Large intestine (tissue), 3 donors: ENCODE data around the gene SOCS6. TPM values are rescaled to one million over a fixed set of nuclear protein-coding genes. Genes with fewer than 3 reads are reported as not detected.
"Not testable (repeated sequence)": the region's sequence is repeated elsewhere in the genome, so short reads cannot be mapped to it uniquely, and the experiment has no call there.

Experiments
- DNase-seq, 2 donors: peaks; one replicate each; pipeline versions ENCODE4 v3.0.0 to v3.0.0-alpha.2; 2013
- H3K27ac ChIP-seq: one replicate; pipeline ENCODE4 v1.5.1; 2013; ENCODE audit warnings: low read length
- H3K27me3 ChIP-seq: 2 replicates; pipeline ENCODE4 v1.6.1; 2013; ENCODE audit warnings: low read length; ENCODE audit not compliant: control insufficient read depth, insufficient read depth
- H3K36me3 ChIP-seq: 2 replicates; pipeline ENCODE4 v1.6.1; 2013; ENCODE audit warnings: low read length; ENCODE audit not compliant: control insufficient read depth, insufficient read depth
- H3K4me1 ChIP-seq: one replicate; pipeline ENCODE4 v1.6.1; 2013; ENCODE audit warnings: low read length; ENCODE audit not compliant: control insufficient read depth, insufficient read depth
- H3K4me3 ChIP-seq: one replicate; pipeline ENCODE4 v1.5.1; 2013; ENCODE audit warnings: low read length
- H3K9me3 ChIP-seq: one replicate; pipeline ENCODE4 v1.6.1; 2013; ENCODE audit warnings: mild to moderate bottlenecking, low read depth, low read length, moderate library complexity; ENCODE audit not compliant: control insufficient read depth
- WGBS: methylation state at CpG from one replicate; pipeline ENCODE4 v1.1.5; 2013; ENCODE audit warnings: low lambda C conversion rate; ENCODE audit not compliant: insufficient coverage; 5-methylcytosine and 5-hydroxymethylcytosine counted together
- polyA plus RNA-seq: library from polyadenylated mRNA; unstranded; fragments of 120-200 nt; gene quantifications from one replicate; pipeline ENCODE4 v1.2.1, GENCODE V29; 2013

The SOCS6 gene
- polyA plus RNA-seq, 1 donor = 37.3 TPM

GRCh38 chr18:70334264-70334663 is 45.4 kb downstream of the SOCS6 start:
- Histone ChIP-seq H3K4me1 (no peaks in the 10 kb centered on the region), H3K9me3 (peaks cover 4% of the 10 kb centered on the region), H3K27ac (no peak overlapping the region), H3K4me3 (no peak overlapping the region), H3K36me3 (peaks cover 6% of the 10 kb centered on the region), H3K27me3 (no peaks in the 10 kb centered on the region)
- no peak for DNase-seq
- WGBS = no CpG with 5 or more reads among the region's 1 CpG

GRCh38 chr18:70334728-70335329 is 46.0 kb downstream of the SOCS6 start:
- 100% methylated on average over 1 of the region's 5 CpGs for WGBS
- Histone ChIP-seq H3K27ac (no peak overlapping the region), H3K27me3 (no peaks in the 10 kb centered on the region), H3K4me1 (no peaks in the 10 kb centered on the region), H3K4me3 (no peak overlapping the region), H3K9me3 (peaks cover 4% of the 10 kb centered on the region), H3K36me3 (peaks cover 9% of the 10 kb centered on the region)
- DNase-seq = no peak

DNA sequence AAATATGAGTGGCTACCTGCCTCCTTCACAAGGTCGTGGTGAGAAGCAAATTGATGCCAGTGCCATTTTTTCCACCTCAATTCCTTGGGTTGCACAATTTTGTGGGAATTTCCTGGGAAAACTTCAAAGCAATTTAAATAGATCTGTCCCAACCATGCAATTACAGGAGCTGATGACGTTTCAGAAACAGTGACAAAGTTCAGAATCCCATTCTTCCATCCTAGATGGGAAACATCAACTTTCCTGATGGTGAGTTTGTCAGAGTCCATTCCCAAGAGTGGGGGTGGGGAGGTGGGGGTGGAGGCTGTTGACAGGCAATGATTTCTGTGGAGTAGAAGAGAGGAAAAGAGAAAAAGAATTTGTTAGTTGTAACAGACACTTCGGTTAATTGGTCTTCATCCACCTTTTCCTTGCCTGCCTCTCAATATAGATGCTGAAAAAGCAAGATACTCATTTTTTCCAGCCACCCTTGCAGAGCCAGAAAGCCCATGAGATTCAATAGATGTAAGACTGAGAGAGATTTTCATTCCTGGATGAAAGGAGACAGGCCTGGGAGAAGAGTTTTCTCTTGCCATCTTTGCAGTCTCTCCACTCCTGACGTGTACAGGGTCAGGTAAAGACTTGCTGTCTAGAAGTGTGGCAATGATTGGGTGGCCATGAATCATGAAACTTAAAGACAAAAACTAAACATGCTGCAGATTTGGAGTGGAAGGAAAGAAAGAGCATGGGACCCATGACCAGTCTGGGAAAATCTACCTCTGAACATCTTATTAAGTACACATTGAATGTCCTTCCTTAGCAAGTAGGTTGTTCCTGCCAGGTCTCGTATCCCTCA is 47.3 kb downstream of the SOCS6 start:
- no CpG with 5 or more reads among the region's 5 CpGs for WGBS
- no peak overlapping the region for H3K27ac ChIP-seq
- H3K9me3 ChIP-seq = peaks cover 4% of the 10 kb centered on the region
- H3K4me3 ChIP-seq = no peak overlapping the region
- peaks cover 10% of the 10 kb centered on the region for H3K36me3 ChIP-seq
- no peaks in the 10 kb centered on the region for H3K27me3 ChIP-seq
- no peak for DNase-seq
- no peaks in the 10 kb centered on the region for H3K4me1 ChIP-seq

- peak overlapping the region; percentile 73 for H3K27ac ChIP-seq
These were observed 48.5 kb downstream of the SOCS6 start for GRCh38 chr18:70337139-70337972.

GRCh38 chr18:70338890-70339289 is 50.0 kb downstream of the SOCS6 start:
- DNase-seq = no peak
- peaks cover 4% of the 10 kb centered on the region for H3K9me3 ChIP-seq

More at GRCh38 chr18:70337139-70337972, 48.5 kb downstream of the SOCS6 start:
- no peak overlapping the region for H3K4me3 ChIP-seq
- H3K27me3 ChIP-seq = no peaks in the 10 kb centered on the region
- DNase-seq = peak; percentile 47 to 64
- peaks cover 4% of the 10 kb centered on the region for H3K9me3 ChIP-seq
- H3K36me3 ChIP-seq = peaks cover 12% of the 10 kb centered on the region
- H3K4me1 ChIP-seq = no peaks in the 10 kb centered on the region
- WGBS = 78% methylated on average over 2 of the region's 4 CpGs

DNA sequence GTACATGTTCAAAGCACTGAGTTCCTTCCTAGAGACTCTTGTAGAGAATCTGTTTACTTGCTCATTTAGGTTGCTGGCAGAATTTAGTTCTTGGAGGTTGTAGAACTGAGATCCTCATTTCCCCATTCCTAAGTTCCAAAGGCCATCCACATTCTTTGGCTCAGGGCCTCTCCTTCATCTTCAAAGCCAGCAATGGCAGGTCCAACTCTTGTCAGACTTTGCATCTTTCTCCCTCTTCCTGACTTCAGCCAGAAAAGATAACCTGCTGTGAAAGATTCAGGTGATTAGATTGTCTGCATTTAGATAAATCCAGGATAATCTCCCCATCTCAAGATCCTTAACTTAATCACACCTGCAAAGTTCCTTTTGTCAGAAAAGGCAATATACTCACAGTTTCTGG is 51.1 kb downstream of the SOCS6 start:
- Histone ChIP-seq H3K27me3 (no peaks in the 10 kb centered on the region), H3K9me3 (peaks cover under 1% of the 10 kb centered on the region), H3K36me3 (peaks cover 12% of the 10 kb centered on the region), H3K4me3 (no peak overlapping the region), H3K4me1 (no peaks in the 10 kb centered on the region), H3K27ac (peak overlapping the region; percentile 15)
- DNase-seq = no peak

More at GRCh38 chr18:70338890-70339289, 50.0 kb downstream of the SOCS6 start:
- H3K27me3 ChIP-seq = no peaks in the 10 kb centered on the region
- H3K27ac ChIP-seq = no peak overlapping the region
- H3K36me3 ChIP-seq = peaks cover 12% of the 10 kb centered on the region
- H3K4me1 ChIP-seq = no peaks in the 10 kb centered on the region
- no peak overlapping the region for H3K4me3 ChIP-seq

DNA sequence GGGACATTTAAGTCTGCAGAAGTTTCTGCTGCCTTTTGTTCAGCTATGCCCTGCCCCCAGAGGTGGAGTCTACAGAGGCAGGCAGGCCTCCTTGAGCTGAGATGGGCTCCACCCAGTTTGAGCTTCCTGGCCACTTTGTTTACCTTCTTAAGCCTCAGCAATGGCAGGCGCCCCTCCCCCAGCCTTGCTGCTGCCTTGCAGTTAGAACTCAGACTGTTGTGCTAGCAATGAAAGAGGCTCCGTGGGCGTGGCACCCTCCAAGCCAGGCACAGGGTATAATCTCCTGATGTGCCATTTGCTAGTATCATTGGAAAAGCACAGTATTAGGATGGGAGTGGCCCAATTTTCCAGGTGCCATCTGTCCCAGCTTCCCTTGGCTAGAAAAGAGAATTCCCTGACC is 59.6 kb downstream of the SOCS6 start:
- WGBS = no CpG with 5 or more reads among the region's 3 CpGs
- not testable (repeated sequence) for H3K36me3 ChIP-seq, H3K27ac ChIP-seq, H3K4me1 ChIP-seq, H3K9me3 ChIP-seq, H3K4me3 ChIP-seq, H3K27me3 ChIP-seq, DNase-seq

DNA sequence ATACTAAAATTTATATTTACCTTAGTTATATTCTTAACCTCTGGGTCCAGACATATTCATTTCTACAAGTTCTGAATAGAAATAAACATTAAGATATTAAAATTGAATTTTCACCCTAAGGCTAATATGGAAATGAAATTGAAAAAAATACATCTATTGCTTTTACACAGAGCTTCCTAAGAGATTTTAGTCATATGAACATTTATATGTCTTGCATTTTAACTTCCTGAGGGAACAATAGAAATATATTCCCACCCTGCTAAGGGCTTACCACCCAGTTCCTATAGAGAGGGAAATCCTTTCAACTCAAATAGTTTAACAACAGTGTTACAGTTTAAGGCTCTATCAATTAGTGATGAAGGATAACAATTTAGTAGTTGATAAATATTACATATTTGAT is 60.5 kb downstream of the SOCS6 start:
- no peaks in the 10 kb centered on the region for H3K4me1 ChIP-seq

GRCh38 chr18:70354080-70354479 is 65.2 kb downstream of the SOCS6 start:
- Histone ChIP-seq H3K27me3 (no peaks in the 10 kb centered on the region), H3K9me3 (peaks cover 8% of the 10 kb centered on the region), H3K4me1 (no peaks in the 10 kb centered on the region), H3K36me3 (peaks cover 5% of the 10 kb centered on the region), H3K27ac (no peak overlapping the region), H3K4me3 (no peak overlapping the region)
- DNase-seq = no peak
- WGBS = no CpG with 5 or more reads among the region's 4 CpGs

More for the DNA sequence above, 60.5 kb downstream of the SOCS6 start:
- no peak overlapping the region for H3K4me3 ChIP-seq
- no peak overlapping the region for H3K27ac ChIP-seq
- peaks cover 8% of the 10 kb centered on the region for H3K36me3 ChIP-seq
- no peak for DNase-seq
- no peaks in the 10 kb centered on the region for H3K27me3 ChIP-seq
- peaks cover 9% of the 10 kb centered on the region for H3K9me3 ChIP-seq

DNA sequence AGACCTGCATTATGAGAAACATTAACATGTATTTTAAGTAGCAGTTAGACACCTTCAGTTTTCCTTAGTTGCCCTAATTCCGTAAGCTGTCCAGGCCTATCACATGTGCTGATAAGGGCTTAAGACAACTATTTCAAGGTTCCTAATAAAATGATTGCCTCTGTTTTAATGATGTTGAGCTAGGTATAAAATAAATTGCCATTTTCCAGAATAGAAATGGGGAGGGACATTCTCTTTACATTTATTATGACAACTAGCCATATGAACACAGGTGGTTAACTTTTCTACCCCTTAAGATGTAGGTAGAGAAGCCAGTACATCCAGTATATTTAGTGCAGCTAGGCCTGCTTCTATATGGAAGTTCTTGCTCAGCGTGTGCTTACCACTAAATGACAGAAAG is 65.9 kb downstream of the SOCS6 start:
- no peaks in the 10 kb centered on the region for H3K27me3 ChIP-seq
- H3K9me3 ChIP-seq = peaks cover 8% of the 10 kb centered on the region
- peaks cover 5% of the 10 kb centered on the region for H3K36me3 ChIP-seq
- no peak overlapping the region for H3K4me3 ChIP-seq
- WGBS = 90% methylated on average over 2 of the region's 2 CpGs
- no peak overlapping the region for H3K27ac ChIP-seq
- no peak for DNase-seq
- H3K4me1 ChIP-seq = no peaks in the 10 kb centered on the region
